HG02759 (cell line): ENCODE measurements around the gene METTL24.
"Not testable (repeated sequence)": the region's sequence is repeated elsewhere in the genome, so short reads cannot be mapped to it uniquely, and the experiment has no call there.

Source experiments
- ATAC-seq: cut with Tn5 transposase; IDR thresholded peaks from one replicate; pipeline ENCODE4 v1.9.1; 2021; ENCODE audit warnings: mild to moderate bottlenecking, moderate library complexity; ENCODE audit not compliant: unreplicated experiment

METTL24 gene

GRCh38 chr6:110363748-110364147 is 5.6 kb upstream of the METTL24 start:
- ATAC-seq: no peak

DNA sequence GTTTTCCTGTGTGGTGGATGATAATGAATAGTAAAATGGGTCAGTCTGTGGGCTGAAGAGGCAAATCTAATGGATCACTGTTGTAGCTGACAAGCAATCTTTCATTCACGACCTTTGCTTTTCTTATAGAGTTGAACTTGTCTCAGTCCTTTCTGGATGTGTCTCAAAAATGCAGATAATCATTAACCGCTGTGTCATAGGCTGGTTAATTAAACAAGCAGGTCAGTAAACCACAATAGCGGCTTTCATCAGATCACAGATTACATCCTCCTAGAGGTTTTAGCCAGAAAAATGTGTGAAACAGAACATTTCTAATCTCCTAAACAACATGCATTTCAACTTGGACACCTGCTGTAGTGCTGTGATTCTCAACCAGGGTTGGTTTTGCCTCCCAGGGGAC is 2.5 kb upstream of the METTL24 start:
- ATAC-seq: no peak

DNA sequence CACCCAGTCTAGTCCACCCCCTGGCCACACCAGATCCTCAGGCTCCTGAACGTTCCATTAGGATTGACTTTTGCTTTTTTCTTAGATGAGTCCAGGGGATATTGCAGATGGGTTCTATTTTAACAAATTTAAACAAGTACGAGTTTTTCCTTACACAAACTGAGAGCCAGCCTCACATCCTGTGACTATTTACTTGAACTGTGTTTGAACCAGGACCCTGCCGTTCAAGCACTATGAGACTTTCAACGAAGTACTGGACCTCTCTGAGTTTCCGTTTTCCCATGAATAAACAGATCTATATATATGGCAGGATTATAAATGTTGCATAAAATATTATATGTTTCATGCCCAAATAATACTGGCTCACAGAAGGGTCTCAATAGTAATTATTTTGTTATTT is 1.4 kb upstream of the METTL24 start:
- no peak for ATAC-seq

DNA sequence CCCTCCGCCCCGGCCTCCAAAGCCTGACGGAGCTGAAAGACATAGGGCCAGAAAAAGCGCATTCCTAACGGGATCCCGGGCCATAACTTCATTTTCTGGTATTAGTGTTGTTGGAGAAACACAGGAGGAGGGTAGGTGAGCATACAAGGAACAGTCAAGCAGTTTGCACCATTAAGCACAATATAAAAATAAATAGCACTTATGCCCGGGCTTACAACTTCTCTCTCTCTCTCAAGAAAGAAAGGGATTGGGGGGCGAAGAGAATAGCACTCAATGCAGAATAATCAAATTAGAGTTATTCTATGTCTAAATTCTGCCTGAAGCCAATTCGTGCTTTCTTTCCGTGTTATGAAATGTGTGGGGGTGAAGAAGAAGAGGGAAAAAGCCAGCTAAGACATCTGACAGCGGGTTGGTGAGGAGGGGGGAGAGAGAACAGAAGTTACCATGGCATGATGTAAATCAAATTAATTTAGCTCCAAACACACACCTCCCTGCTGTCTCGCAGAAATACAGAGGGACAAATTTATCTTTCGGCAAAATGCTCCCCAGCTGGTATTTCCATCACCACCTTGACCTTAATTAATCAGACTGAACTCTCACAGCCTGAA is 508 bp upstream of the METTL24 start:
- ATAC-seq: no peak

DNA sequence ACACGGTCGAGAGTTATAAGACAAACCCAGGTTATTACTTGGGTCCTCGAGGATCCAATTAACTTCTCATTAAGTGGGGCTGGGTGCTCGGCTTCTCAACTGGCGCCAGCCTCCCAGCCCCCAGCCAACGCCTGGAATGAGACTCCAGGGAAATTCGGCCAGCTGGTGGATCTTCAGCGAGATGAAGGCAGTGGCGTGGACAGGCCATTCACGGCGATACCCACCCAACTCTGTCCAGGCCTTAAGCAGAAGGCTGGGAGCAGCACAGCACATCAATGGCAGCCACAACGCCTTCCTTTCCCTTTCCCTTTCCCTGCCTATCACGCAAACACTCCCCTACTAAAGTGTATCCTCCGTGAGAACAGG is 868 bp downstream of the METTL24 start:
- no peak for ATAC-seq

DNA sequence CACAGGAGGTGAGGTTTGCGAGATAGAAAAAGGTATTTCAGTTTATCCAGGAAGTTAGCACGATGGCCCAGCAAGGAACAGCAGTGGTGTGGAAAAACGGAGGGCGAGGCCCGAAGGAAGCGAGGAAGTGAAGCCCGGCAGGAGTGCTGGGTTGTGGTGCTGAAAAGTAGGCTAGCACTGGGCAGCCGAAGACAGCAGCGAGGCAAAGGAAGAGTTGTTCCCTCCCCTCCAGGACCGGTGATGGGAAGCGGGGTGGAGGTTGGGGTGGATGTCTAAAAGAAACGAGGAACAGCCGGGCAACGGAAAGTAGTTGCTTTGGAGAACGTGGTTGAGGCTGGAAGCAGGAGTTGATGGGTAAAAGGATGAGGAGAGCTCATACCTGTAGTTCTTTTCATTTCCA is 1.4 kb downstream of the METTL24 start:
- ATAC-seq: no peak

GRCh38 chr6:110355727-110356126 is 2.4 kb downstream of the METTL24 start:
- ATAC-seq: no peak

GRCh38 chr6:110355022-110355421 is 3.1 kb downstream of the METTL24 start:
- no peak for ATAC-seq

GRCh38 chr6:110354153-110354552 is 4.0 kb downstream of the METTL24 start:
- ATAC-seq: no peak

GRCh38 chr6:110353457-110354001 is 4.6 kb downstream of the METTL24 start:
- no peak for ATAC-seq

DNA sequence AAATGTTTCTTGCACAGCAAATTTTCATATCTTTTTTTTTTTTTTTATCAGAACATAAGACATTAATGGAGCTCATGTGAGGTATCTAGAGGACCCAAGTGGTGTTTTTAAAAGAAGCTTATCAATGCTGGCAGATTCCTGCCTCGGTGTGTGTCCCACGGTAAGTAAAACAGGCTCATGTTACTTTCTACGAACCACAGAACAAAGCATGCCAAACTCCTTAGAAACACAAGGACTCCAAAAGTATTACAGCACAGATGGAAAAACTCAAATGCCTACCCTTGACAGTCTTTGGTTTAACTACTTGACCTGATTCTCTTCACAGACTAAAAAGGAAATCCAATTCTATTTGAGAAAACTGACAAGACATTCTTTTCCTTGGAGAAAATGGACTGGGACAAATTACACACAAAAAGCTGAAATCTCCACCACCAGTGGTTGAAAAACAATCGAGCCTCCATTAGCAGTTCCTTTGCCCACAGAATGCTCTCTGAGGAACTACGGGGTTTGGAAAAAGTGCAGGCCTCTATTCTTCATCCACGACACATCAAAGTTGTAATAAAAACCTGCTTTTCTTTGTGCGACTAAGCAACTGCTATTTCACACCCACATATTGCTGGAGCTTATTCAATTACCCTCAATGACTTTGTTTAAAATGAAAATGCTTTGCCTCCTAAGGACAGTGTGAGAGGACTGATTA is 5.4 kb downstream of the METTL24 start:
- ATAC-seq: no peak

- ATAC-seq: no peak
Measured at GRCh38 chr6:110351986-110352385, 6.2 kb downstream of the METTL24 start.

GRCh38 chr6:110351546-110351945 is 6.6 kb downstream of the METTL24 start:
- no peak for ATAC-seq

DNA sequence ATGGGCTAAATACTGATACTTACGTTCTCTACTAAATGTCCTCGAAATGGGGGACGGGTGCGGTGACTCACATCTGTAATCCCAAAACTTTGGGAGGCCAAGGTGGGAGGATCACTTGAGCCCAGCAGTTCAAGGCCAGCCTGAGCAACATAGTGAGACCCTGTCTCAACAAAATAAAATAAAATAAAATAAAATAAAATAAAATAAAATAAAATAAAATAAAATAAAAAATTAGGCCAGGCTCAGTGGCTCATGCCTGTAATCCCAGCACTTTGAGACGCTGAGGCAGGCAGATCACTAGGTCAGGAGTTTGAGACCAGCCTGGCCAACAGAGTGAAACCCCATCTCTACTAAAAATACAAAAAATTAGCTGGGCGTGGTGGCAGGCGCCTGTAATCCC is 7.6 kb downstream of the METTL24 start:
- not testable (repeated sequence) for ATAC-seq

DNA sequence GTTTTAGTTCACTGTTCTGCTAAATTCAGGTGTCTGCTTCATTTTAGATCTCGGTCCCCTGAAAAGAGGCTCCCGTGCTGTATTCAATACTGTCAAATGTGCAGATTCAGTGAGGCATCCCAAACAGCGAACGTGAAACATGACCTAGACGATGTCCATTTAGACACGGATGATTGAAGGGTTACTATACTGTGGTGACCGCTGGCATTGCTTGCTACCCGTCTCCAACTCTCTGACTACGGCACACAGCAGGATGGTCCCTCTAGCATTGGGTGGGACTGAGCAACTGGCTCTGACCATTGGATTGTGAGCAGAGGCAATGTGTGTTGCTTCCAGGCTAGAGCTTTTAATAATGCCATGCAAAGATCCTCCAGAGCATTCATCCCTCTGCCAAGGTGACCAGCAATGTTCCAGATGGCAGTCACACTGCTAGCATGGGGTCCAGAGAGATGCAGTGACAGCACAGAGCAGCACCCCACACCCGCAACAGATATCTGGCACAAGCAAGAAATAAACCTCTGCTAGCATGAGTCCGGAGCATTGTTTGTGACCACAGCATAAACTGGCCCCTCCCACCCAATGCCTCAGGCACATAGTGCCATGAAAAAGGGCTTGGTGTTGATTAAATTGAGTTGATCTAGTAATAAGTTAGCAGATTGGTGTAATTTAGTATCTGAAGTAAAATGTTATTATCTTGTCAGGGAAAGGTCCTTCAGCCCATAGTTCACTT is 9.0 kb downstream of the METTL24 start:
- ATAC-seq: no peak

DNA sequence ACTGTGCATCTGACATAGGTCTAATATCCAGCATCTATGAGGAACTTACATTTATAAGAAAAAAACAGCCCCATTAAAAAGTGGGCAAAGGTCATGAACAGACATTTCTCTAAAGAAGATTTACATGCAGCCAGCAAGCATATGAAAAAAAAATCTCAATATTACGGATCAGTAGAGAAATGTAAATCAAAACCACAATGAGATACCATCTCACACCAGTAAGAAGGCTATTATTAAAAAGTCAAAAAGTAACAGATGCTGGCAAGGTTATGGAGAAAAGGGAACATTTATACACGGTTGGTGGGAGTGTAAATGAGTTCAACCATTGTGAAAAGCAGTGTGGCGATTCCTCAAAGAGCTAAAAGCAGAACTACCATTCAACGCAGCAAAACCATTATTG is 13.1 kb downstream of the METTL24 start:
- ATAC-seq: no peak

DNA sequence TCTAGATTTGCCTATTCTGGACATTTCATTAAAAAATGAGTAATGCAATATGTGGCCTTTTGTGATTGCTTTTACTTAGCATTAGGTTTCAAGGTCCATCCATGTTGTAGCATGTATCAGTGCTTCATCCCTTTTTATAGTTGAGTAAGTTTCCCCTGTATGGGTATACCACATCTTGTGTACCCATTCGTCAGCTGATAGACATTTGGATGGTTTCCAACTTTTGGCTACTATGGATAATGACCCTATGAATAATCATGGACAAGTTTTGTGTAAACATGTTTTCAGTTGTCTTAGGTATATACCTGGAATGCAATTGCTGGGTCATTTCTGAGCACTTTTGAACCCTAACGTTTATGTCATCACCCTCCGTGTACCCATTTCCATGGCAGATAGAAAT is 15.4 kb downstream of the METTL24 start:
- ATAC-seq: no peak

DNA sequence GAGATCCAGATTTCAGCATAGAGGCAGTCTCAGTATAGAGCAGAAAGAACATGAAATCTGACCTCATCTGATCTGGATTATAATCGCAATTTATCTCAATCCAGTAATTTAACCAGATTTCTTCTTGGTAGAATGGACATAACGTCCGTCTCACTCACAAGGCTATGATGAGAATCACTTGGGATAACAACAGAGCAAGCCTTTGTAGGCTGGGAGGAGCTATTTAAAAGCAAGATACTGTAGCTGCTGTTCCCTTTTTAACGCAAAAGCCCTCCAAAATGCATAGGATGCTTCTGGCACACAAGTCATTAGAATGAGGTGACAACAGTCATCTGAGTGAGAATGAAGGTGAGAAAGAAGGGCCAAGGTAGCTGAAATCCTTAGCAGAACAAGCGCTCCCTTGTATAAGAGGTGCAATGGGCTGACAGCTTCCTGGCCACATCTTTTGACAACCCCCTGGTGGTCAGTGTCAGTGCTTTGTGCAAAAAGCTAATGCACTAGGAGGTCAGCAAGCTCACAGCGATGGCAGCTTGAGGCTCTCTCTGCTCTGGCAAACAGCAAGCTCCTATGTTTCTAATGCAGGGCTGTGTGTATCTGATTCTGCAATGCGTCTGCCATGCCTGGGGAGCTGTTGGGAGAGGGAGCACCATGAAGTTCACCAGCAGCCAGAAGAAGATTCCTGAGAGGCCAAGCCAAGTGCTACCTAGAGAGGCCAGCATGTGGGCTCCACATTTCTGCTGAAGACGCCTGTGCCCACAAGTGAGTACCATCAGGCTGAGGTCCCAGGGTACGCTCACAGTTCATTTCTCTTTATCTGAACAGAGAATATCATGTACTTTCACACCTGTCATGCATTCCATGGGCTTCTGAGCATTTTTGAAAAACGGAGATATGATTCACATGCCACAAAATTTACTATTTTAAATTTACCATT is 16.2 kb downstream of the METTL24 start:
- ATAC-seq: no peak

DNA sequence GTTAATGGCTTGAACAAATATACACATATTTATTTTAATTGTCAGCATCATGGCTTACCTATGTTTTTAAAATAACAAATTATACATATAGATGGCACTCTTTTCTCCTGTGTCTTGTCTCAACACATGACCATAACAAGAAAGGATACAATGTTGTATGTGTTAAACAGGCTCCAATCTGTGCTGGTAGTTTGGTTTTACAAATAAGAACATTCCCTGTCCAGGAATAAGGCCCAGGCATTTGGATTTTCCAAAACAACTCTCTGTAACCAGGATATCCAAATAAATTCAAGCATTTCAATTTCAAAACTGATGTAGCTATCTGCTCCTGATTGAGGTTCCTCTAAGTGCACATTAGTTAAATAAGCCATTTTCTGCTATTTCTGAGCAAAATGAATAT is 17.1 kb downstream of the METTL24 start:
- no peak for ATAC-seq

- no peak for ATAC-seq
Measured at GRCh38 chr6:110340392-110340965, 17.7 kb downstream of the METTL24 start.
